HCT116 (cell line): Measurements from ENCODE around the gene MAST4.

Source experiments
- ATF3 ChIP-seq: IDR thresholded peaks from 2 replicates; pipeline ENCODE4 v1.6.1; 2012
- CTCF ChIP-seq, 3 experiments: fragments of 200-600 bp in 1 of 3; sonication (generic) in 1 of 3; IDR thresholded peaks in 2 of 3; conservative IDR thresholded peaks in 1 of 3; 2 replicates each; pipeline ENCODE4 v1.5.1; 2012 to 2017; ENCODE audit warnings: low read depth in 2 of 3, low read length in 2 of 3, antibody characterized with exemption in 1 of 3, borderline replicate concordance in 1 of 3, control low read depth in 1 of 3, mild to moderate bottlenecking in 1 of 3, mixed read lengths in 1 of 3, mixed run types in 1 of 3, moderate library complexity in 1 of 3; ENCODE audit not compliant: insufficient read depth in 1 of 3
- EZH2 ChIP-seq: fragments of 200-600 bp; sonication (generic); IDR thresholded peaks from 2 replicates; pipeline ENCODE4 v1.6.1; 2017; ENCODE audit warnings: antibody characterized with exemption, mixed run types
- EZH2phosphoT487 ChIP-seq: fragments of 200-600 bp; IDR thresholded peaks from 2 replicates; pipeline ENCODE4 v1.6.1; 2018; ENCODE audit warnings: antibody characterized with exemption, borderline replicate concordance
- POLR2A ChIP-seq: IDR thresholded peaks from 2 replicates; pipeline ENCODE4 v1.7.0; 2011; ENCODE audit warnings: borderline replicate concordance; ENCODE audit not compliant: insufficient read depth, insufficient read length; ENCODE audit errors: extremely low read depth
- POLR2AphosphoS5 ChIP-seq: IDR thresholded peaks from 2 replicates; pipeline ENCODE4 v1.6.1; 2011; ENCODE audit warnings: mild to moderate bottlenecking, low read depth, low read length, moderate library complexity
- RAD21 ChIP-seq: IDR thresholded peaks from 2 replicates; pipeline ENCODE4 v1.6.1; 2012; ENCODE audit warnings: low read depth, mild to moderate bottlenecking
- TF ChIP-seq, protein P1 (sequence below): IDR thresholded peaks from 2 replicates; pipeline ENCODE4 v1.6.1; 2012; ENCODE audit warnings: low read depth

GRCh38 chr5:67166460-67167285, 570.5 kb downstream of the MAST4 start:
- peak; percentile 64 for TF ChIP-seq POLR2AphosphoS5
- no peak for TF ChIP-seq RAD21
- TF ChIP-seq CTCF (IDR thresholded peaks at IDR 0.05 in 2 of 3, conservative IDR thresholded peaks at IDR 0.05 in 1 of 3; ENCODE audit: borderline replicate concordance in 1 of 3, insufficient read depth in 1 of 3, low read depth in 2 of 3, low read length in 2 of 3) = 0 out of 6 replicates have a peak, but pooled peaks of 1 of the 3 experiments have one; percentile 5
- TF ChIP-seq ATF3 = no peak
- no peak for TF ChIP-seq EZH2
- no peak for TF ChIP-seq EZH2phosphoT487
- no peak for TF ChIP-seq POLR2A
- TF ChIP-seq, protein P1, sequence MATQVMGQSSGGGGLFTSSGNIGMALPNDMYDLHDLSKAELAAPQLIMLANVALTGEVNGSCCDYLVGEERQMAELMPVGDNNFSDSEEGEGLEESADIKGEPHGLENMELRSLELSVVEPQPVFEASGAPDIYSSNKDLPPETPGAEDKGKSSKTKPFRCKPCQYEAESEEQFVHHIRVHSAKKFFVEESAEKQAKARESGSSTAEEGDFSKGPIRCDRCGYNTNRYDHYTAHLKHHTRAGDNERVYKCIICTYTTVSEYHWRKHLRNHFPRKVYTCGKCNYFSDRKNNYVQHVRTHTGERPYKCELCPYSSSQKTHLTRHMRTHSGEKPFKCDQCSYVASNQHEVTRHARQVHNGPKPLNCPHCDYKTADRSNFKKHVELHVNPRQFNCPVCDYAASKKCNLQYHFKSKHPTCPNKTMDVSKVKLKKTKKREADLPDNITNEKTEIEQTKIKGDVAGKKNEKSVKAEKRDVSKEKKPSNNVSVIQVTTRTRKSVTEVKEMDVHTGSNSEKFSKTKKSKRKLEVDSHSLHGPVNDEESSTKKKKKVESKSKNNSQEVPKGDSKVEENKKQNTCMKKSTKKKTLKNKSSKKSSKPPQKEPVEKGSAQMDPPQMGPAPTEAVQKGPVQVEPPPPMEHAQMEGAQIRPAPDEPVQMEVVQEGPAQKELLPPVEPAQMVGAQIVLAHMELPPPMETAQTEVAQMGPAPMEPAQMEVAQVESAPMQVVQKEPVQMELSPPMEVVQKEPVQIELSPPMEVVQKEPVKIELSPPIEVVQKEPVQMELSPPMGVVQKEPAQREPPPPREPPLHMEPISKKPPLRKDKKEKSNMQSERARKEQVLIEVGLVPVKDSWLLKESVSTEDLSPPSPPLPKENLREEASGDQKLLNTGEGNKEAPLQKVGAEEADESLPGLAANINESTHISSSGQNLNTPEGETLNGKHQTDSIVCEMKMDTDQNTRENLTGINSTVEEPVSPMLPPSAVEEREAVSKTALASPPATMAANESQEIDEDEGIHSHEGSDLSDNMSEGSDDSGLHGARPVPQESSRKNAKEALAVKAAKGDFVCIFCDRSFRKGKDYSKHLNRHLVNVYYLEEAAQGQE = no peak
